AG08395 (cell line): Measurements from ENCODE around the gene PIEZO2.
"Not testable (repeated sequence)": the region's sequence is repeated elsewhere in the genome, so short reads cannot be mapped to it uniquely, and the experiment has no call there.

Experiments
- DNase-seq: peaks from one replicate; pipeline ENCODE4 v3.0.0; 2012; ENCODE audit warnings: mixed read lengths, low spot score

PIEZO2 gene

DNA sequence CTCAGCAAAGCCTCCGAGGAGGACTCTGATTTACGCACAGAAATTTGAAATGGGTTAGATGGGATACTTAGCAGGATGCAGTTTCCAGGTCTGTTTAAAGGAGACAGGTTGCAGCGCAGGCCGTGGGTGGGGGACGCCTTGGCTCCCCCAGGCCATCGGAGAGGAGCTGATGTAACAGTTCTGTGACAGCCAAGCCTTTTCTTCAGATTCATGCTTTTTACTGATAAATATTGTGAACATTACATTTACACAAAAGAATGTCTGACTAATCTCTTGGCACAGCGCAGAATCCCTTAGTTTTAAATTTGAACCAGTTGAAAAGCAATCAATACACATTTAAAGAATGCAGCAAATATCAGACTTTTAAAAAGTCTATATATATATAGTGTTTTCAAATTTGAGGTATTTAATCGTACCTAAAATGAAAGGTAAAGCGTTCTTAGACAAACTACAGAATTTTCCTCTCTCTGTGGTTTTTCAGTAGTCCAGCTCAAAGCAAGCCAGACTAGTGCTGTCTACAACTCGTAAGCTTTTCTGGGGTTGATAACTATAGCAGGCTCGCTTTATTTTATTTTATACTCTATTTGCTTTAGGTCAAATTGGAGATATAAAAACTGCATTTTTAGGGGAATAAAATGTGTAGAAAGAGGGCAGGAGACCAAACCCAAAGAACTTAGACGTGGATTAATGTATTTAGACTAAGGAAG lies 221.9 kb downstream of the PIEZO2 start:
- DNase-seq, result peak; percentile 31

DNA sequence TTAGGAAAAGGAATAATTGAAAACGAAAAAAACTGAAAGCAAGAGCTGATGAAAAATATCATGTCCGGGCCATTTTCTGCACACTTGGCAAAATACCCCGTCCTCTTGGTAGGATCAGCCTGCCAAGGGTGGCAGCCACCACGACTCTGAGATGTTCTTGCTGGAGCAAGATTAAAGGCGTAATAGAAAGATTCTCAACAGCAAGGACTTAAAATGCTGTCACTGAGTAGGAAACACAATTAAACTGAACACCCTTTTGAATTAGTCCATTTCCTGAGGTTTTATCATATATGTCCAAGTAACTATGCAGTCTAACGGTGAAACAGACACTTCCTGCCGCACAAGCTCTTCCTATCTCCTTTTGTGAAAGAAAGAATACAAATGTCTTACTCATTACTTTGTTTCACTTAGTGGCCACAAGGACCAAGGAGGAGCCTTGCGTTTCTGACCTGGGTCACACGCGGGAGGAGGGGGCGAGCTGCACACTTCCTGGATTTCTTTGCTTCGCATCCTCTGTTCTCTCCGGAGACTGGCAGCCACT lies 222.7 kb downstream of the PIEZO2 start:
- DNase-seq, result no peak

DNA sequence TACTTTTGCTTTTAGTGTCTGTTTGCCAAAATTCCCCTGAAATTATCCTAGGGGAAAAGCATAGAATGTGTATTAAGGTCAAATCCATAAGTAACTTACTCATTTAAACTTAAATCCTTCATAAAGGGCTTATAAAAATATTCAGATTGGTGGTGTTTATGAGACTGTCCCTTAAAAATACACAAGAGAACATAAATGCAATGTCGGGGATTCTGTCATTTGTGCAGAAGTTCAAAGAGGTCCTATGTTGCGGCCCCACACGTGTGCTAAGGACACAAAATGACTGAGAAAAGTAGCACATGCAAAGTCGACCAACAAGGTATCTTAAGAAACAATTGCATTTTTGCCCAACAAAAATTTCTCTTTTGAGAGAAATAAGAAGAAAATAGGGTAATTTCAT lies 225.1 kb downstream of the PIEZO2 start:
- DNase-seq, result no peak

DNA sequence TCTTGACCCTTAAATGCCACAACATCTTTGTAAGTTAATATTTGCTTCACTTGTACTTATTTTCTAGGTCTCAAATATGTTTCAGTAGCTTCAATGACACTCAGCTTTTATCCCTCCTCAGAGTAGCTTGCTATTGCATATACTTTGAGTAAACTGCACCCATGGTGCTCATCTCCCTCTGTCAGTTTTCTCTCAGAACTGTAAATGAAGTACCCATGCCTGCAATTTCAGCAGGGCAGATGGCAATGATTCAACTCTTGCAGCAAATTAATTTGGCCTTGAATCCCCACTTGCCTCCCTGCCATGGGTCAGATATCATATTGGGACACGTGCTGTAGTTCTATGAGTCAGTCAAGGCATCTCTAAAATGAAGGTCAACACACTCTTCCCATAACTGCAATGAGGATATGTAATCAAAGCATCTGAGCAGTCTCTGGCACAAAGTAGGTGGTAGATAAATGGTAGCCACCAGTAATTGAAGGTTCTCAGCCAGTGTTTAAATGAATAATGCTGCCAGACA lies 225.8 kb downstream of the PIEZO2 start:
- DNase-seq, result no peak

DNA sequence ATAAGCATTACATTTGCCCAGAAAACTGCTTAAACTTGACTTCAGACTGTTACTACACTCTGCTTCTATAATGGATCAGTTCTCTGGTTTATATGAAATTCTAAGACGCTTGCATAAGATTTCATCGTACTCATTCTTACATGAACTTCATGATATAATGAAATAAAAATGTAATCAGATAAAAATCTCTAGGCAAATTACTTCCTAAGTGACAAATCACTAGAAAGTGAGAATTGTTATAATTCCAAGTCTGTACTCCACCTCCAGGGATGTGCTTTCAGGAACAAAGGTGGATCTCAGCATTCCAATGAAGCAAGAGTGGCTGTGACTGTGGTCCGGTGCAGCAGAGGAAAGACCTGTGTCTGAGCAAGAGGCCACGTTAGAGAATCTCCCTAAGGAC lies 226.2 kb downstream of the PIEZO2 start:
- DNase-seq, result no peak

DNA sequence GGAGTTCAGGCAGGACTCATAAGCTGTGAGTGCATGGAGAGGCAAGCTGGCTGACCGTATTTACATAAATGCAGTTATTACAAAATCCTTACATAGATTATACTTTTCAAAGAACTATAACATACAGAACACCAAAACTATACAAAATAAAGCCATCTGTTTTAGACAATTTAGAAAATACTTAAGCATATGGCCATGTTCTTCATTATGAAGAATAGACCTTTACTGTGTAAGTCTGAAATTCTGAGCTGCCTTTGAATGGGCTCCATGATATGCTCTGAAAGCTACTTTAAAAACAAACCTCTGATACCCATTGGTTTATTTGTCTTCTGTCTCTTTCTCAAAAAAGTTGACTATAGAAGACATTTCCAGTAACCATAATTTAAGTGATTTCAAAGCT lies 226.7 kb downstream of the PIEZO2 start:
- not testable (repeated sequence) for DNase-seq

DNA sequence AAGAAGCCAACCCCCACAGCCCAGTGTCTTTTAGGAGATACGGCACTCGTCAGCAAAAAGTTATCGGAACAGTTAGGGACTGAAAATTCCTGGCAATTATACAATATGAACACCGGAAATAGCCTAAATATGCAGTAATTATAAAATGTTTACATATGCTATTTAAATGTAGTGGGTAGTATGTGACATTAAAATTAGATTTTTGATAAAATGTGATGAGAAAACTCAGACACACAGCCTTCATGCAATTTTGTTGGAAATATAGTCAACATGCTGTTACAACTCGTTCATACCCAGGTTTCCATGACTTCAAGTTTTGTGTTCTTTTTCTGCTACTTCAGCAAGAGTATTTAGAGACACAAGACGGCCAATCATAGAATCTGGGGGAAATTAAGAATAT lies 229.1 kb downstream of the PIEZO2 start:
- not testable (repeated sequence) for DNase-seq

DNA sequence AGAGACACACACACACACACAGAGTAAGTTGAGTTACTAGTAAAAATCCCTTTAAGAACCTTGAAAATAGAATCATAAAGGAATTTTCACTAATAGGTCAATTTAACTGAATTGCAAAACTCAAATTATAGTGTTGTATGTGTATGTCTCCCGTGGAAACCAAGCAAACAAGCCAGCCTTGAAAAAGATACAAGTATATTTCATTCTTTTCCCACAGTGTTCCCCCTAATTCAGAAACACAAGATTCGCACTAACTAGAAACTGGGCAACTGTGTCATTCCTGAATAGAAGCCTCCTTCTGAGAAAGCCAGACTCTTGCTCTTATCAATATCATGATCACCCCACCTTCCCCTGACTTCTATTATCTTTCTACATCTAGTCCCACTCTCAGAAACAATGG lies 229.5 kb downstream of the PIEZO2 start:
- DNase-seq, result no peak

DNA sequence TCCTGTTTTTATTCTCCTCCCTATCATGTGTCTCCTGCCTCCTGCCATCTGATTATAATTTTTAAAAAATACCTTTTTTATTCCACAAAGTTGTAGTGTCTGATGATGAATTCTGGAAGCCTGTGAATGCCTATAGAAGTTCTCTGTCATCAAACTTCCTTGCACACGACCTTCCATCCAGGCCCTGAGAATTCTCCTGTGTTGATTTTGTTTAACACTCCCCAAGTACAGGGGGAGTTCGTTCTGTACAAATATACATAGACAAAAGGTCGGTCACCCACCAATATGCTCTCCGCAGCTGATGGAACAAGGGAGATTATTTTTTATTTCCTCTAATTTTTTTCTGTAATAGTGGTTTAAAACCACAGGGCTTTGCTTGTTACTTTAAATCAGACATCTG lies 232.5 kb downstream of the PIEZO2 start:
- no peak for DNase-seq

DNA sequence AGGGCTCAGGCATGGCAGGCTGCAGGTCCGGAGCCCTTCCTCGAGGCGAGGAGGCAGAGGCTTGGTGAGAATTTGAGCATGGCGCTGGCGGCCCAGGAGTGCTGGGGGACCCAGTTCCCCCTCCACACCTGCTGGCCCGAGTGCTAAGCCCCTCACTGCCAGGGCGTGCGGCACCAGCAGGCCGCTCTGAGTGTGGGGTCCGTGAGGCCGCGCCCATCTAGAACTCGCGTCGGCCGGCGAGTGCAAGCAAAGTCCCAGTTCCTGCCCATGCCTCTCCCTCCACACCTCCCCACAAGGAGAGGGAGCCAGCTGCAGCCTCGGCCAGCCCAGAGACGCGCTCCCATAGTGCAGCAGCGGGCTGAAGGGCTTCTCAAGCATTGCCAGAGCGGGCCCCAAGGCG lies 233.0 kb downstream of the PIEZO2 start:
- DNase-seq, result no peak

DNA sequence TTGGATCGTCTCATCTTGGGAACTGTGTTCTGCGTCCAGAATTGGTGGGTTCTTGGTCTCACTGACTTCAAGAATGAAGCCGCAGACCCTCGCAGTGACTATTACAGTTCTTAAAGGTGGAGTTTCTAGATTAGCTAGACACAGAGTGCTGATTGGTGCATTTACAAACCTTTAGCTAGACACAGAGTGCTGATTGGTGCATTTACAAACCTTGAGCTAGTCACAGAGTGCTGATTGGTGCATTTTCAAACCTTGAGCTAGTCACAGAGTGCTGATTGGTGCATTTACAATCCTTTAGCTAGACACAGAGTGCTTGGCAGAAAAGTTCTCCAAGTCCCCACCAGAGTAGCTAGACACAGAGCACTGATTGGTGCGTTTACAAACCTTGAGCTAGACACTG lies 233.6 kb downstream of the PIEZO2 start:
- DNase-seq, result not testable (repeated sequence)

DNA sequence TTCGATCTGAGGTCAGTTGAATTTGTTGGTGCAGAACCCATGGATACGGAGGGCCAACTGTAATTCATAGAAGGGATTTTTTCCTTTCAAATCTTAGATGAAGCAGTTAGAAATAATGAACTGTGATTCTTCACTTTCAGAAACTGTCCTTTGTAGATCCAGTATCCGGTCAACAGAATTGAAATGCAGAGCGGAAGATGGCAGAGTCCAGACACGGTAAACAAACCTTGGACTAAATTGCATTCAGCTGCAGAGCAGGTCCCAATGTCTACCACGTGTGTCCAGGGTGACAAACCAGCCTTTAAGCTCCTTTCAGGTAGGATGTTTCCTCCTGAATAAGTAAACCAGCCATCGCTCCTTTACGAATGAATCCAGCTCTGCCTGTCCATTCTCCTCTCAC lies 234.8 kb downstream of the PIEZO2 start:
- not testable (repeated sequence) for DNase-seq

DNA sequence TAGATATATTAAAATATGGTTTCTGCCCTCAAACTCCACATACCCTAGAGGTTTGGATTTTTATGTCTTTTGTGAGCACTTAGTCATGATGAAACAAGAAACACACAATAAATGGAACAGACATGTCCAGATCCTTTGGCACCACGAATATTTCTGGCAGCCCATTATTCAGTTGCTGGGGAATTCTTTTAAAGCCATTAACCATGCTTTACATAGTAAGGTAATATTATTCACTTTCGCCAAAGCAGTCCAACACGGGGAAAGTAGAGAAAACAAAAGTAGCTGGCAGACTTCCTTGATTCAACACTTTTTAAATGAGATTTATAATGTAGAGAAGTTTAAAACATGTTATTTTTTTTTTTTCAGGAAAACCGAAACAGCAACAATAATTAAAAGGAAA lies 235.4 kb downstream of the PIEZO2 start:
- no peak for DNase-seq

DNA sequence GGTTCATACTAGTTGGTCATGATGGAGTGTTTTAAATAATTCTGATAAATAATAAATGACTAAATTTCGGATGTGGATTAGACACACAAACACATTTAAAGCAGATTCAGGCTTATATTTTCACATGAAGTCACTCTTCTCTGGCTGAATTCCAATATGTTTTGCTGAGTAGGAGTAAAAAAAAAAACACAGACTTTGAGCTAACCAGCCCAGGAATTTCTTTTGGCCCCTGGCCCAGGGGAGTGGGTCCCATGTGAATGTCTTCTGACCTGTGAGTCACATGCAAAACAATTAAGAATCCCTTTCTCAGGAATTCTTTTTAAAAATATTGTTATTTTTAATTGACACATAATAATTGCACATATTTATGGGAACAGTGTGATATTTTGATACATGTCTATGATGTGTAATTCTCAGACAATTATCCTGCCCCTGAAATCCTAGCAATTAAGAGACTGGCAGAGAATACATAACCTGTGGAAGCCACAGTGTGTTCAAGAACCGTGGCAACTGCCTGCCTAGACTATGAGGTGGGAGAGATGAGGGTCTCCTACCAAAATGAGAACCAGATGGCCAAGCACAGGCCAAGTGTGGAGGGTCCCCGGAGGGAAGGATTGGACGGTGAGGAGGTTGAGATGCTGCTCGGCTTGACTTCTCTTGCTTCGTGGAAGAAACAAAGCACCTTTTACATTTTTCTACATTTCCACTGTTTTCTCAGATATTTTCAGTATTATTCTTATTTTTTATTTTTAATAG lies 236.4 kb downstream of the PIEZO2 start:
- DNase-seq, result no peak

DNA sequence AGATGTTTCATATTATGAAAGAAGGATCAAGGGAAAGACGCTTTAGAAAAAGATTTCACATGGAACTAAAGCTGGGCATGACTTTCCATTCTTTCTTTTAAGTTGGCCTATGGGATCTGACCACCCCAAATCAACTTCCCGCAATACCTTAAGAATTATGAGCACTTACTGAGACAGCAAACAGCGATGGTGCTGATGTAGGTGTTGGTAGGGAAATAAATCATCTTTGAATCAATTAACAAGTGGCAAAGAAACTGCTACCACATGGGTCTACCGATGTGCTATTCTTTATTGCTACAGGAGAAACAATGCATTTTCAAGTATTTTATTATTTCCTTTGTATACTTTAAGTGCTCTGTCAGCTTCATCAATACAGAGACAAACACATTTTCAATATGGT lies 239.6 kb downstream of the PIEZO2 start:
- no peak for DNase-seq

DNA sequence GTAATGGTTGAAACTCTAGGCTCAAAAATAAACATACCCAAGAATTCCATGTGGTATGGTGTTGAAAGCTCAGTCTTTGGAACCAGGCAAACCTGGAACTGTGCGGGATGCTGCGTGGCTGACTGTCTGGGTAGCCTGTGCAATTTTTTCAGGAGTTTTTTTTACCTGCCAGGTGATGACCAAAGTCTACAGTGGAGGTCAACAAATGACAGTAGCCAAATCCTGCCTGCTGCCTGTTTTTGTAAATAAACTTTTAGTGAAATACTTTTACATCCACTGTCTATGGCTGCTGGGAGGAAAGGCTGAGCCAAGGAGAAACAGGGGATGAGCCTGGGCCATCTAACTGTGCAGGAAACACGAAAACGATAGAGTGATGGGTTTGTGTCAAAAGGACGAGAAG lies 240.6 kb downstream of the PIEZO2 start:
- no peak for DNase-seq

DNA sequence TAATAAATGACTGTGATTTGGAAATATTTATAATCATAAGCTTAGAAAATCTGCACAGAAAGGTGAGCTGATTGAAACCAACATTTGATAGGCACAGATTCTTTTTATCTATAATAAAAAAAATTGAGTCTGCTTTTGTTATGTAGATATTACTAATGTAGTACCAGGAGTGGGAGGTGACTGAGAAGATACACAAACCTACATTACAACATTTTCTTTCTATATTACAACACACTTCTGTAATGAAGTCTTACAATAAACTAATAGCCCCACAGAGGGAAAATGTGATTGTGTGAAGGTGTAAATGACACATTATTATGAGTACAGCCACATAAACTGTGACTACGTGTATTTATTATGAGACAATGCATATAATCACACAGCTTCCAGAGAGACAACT lies 241.6 kb downstream of the PIEZO2 start:
- DNase-seq, result no peak

DNA sequence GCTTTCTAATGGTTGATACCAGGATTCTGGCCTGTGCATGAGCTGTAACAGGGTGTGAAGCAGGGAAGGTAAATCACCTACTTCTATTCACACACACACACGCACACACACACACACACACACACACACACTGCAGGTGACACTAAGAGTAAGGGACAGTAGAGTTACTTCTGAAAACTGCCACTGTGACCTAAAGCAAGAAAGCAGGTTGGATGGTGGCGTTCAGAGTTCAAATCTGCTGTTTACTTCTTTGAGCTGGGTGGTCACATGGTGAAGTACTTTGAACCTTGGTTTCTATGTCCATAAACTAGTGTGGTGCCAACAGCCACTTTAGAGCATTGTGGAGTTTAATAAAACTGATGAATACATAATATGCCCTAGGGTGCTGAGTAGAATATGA lies 248.0 kb downstream of the PIEZO2 start:
- no peak for DNase-seq

DNA sequence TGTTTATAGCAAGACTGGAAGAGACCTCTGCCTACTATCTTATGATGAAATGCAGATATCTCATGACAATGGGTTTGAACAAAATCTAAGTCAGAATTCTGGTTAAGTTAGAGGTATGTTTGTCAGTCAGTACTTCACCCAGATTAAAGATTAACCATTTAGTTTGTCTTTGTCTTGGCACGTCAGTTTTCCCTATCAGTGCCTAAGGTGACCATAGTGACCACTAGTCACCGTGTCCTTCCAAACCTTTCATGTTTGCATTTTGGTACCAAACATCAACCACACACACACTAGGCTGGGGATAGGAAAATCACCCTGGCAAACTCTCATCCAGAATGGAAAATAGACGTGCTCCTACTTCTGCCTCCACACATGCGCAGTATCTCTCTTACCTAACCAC lies 248.9 kb downstream of the PIEZO2 start:
- DNase-seq, result no peak

DNA sequence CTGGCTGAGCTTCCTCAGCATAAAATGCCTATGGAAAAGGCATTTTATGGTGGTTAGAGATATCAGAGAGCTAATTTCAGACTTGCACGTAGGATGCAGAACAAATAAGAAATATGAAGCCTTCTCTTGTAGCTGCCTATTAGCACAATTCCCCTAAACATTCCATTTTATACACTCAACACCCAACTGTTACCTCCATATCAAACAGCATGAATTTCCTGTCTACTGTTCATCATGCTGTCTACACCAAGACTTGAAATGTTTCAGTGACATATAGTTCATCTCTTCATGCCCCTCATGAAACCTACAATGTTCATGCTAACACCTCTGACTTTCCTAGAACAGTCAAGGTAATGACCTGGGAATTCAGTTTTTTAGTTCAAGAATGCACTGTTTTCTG lies 249.9 kb downstream of the PIEZO2 start:
- no peak for DNase-seq

DNA sequence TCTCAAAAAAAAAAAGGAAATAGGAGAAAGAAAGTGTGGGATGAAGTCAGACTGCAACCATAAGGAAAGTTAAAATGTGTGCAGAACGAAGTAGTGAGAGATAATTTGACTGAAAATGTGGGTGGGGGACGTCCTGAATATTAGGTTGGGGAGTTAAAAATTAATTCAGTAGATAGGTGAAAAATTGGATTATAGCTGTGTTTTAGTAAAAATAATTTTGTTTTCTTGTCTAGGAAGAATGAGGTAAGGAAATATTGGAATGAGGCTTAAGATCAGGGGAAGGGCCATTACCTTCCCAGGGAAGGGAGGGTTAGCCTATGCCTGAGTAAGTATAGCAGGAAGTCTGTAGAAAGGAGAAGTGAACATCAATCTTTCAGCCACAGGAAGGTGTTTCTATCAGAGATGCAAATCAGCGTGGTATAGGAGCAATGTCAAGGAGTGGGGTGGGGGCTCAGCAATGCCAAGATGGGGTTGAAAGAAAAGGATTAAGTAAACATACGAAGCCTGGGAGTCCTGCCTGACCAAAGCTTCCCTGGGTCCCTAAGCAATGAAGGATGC lies 250.9 kb downstream of the PIEZO2 start:
- no peak for DNase-seq

DNA sequence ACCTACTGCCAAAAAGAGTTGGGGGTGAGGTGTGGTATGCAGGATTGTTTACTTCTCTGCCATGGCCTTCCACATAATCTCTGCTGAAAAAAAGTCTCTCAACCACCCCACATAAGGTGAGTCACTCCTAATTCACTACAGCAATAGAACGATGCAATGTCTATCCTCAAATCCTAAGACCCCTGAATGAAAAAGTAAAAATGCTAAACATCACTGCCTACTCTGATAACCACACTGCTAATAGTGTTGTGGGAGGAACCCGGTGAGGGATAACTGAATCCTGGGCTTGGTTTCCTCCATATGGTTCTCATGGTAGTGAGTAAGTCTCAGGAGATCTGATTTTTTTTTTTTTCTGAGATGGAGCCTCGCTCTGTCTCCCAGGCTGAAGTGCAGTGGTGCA lies 252.5 kb downstream of the PIEZO2 start:
- DNase-seq, result no peak

DNA sequence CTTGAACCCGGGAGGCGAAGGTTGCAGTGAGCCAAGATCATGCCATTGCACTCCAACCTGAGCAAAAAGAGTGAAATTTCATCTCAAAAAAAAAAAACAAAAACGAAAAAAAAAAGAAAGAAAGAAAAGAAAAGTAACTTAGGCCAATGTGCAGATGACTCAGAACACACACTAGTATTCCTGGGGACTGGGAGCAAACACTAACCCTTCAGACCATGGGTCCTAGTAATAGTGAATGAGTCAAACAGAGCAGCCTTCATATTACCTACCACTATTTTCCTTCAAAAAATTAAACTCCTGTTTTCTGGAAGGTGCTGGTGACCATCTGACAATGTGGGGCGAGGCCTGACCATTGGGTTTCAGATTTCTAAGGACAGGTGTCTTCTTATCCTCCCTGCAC lies 253.4 kb downstream of the PIEZO2 start:
- DNase-seq, result no peak
